Measurements from ENCODE around the gene ATG4B. TPM values are rescaled to one million over a fixed set of nuclear protein-coding genes. Genes with fewer than 3 reads are reported as not detected.
A peak's percentile ranks its signal among the peaks of the same experiment; 100 is the strongest.

ATG4B gene
- total RNA-seq, 1 donor from 2014 or later = 112 TPM

GRCh38 chr2:241635756-241636155 lies 1.7 kb upstream of the ATG4B start:
- Mint-ChIP-seq H3K27ac (ENCODE audit: unreplicated experiment) (peak overlapping the region; percentile 4), H3K4me3 (peak overlapping the region; percentile 93), H3K27me3 (ENCODE audit: low read depth) (no peaks in the 10 kb centered on the region), H3K4me1 (peaks cover 39% of the 10 kb centered on the region), H3K9me3 (no peaks in the 10 kb centered on the region), H3K36me3 (ENCODE audit: low read depth) (peaks cover 14% of the 10 kb centered on the region)
- no peak for DNase-seq (ENCODE audit: low read depth, low spot score)
- TF ChIP-seq CTCF (conservative IDR thresholded peaks at IDR 0.05) = no peak

- peak; percentile 18 for DNase-seq (ENCODE audit: low read depth, low spot score)
- H3K27me3 Mint-ChIP-seq (ENCODE audit: low read depth) = no peaks in the 10 kb centered on the region
- peaks cover 14% of the 10 kb centered on the region for H3K36me3 Mint-ChIP-seq (ENCODE audit: low read depth)
- H3K27ac Mint-ChIP-seq (ENCODE audit: unreplicated experiment) = peak overlapping the region; percentile 4
- H3K4me1 Mint-ChIP-seq = peaks cover 45% of the 10 kb centered on the region
- H3K4me3 Mint-ChIP-seq = peak overlapping the region; percentile 93
- no peak for TF ChIP-seq CTCF (conservative IDR thresholded peaks at IDR 0.05)
- H3K9me3 Mint-ChIP-seq = no peaks in the 10 kb centered on the region
Observed at GRCh38 chr2:241636182-241637017, 1.1 kb upstream of the ATG4B start.

- no peak for DNase-seq (ENCODE audit: low read depth, low spot score)
- TF ChIP-seq CTCF (conservative IDR thresholded peaks at IDR 0.05) = no peak
- peaks cover 11% of the 10 kb centered on the region for H3K36me3 Mint-ChIP-seq (ENCODE audit: low read depth)
- H3K9me3 Mint-ChIP-seq = no peaks in the 10 kb centered on the region
- H3K27me3 Mint-ChIP-seq (ENCODE audit: low read depth) = no peaks in the 10 kb centered on the region
- H3K4me3 Mint-ChIP-seq = peak overlapping the region; percentile 94
- peak overlapping the region; percentile 19 for H3K27ac Mint-ChIP-seq (ENCODE audit: unreplicated experiment)
- H3K4me1 Mint-ChIP-seq = peaks cover 54% of the 10 kb centered on the region
Observed at GRCh38 chr2:241637795-241638660, 535 bp downstream of the ATG4B start.

GRCh38 chr2:241638940-241639339 lies 1.4 kb downstream of the ATG4B start:
- Mint-ChIP-seq H3K27ac (ENCODE audit: unreplicated experiment) (no peak overlapping the region), H3K36me3 (ENCODE audit: low read depth) (peaks cover 11% of the 10 kb centered on the region), H3K4me1 (peaks cover 54% of the 10 kb centered on the region), H3K4me3 (peak overlapping the region; percentile 94), H3K27me3 (ENCODE audit: low read depth) (no peaks in the 10 kb centered on the region), H3K9me3 (no peaks in the 10 kb centered on the region)
- no peak for DNase-seq (ENCODE audit: low read depth, low spot score)
- no peak for TF ChIP-seq CTCF (conservative IDR thresholded peaks at IDR 0.05)

- H3K27ac Mint-ChIP-seq (ENCODE audit: unreplicated experiment) = no peak overlapping the region
- H3K36me3 Mint-ChIP-seq (ENCODE audit: low read depth) = peaks cover 11% of the 10 kb centered on the region
- peaks cover 54% of the 10 kb centered on the region for H3K4me1 Mint-ChIP-seq
- DNase-seq (ENCODE audit: low read depth, low spot score) = no peak
- H3K27me3 Mint-ChIP-seq (ENCODE audit: low read depth) = no peaks in the 10 kb centered on the region
- H3K9me3 Mint-ChIP-seq = no peaks in the 10 kb centered on the region
- peak overlapping the region; percentile 41 for H3K4me3 Mint-ChIP-seq
- TF ChIP-seq CTCF (conservative IDR thresholded peaks at IDR 0.05) = no peak
Observed at GRCh38 chr2:241639385-241639784, 1.9 kb downstream of the ATG4B start.

Measured in neural crest cell (in vitro differentiated cells).